HT-29 (cell line): ENCODE results near the gene ESF1. TPM values are rescaled to one million over a fixed set of nuclear protein-coding genes. Genes with fewer than 3 reads are reported as not detected.
"Not testable (repeated sequence)": the region's sequence is repeated elsewhere in the genome, so short reads cannot be mapped to it uniquely, and the experiment has no call there.

Experiments used
- DNase-seq: peaks from one replicate; pipeline ENCODE4 v3.0.0-alpha.2; 2015; ENCODE audit warnings: low spot score
- total RNA-seq: library from RNA; depleted of rRNA; stranded (reverse); fragments of >200 nt; shearing (Covaris generic); gene quantifications from 2 replicates; pipeline ENCODE4 v1.2.3, GENCODE V29; 2014

The ESF1 gene
- total RNA-seq, 1 experiment from 2014 or later: 4.7 TPM

GRCh38 chr20:13739731-13740649 is 44.7 kb downstream of the ESF1 start:
- no peak for DNase-seq

DNA sequence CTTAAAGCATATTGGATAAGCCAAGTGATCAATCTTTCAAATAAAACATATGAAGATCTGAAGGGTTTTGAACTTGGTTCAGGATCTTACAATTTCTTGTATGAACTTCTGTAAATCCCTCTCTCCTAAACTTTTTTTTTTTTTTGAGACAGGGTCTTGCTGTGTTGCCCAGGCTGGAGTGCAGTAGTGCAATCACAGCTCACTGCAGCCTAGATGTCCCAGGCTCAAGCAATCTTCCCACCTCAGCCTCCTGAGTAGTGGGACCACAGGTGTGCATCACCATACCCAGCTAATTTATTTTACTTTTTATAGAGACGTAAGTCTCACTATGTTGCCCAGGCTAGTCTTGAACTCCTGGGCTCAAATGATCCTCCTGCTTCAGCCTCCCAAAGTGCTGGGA is 46.5 kb downstream of the ESF1 start:
- not testable (repeated sequence) for DNase-seq

- DNase-seq: no peak
Observed at GRCh38 chr20:13736436-13737191, 48.1 kb downstream of the ESF1 start.

DNA sequence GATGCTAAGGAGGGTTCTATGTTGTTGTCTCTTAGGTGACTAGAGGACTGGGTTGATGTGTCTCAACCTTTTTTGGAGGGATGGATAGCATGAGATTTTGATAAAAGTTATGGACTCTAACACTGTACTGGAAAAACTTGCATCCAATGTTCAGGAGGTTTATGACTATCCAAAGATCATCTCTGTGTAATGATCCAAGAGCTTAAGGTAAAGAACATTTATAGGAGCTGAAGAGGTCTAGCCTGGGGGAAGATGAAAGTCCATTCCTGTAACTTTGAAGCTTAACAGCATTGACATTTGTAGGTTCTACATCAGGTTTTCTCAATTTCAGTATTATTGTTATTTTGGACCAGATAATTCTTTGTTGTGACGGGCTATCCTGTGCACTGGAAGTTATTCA is 48.9 kb downstream of the ESF1 start:
- DNase-seq: no peak

GRCh38 chr20:13723011-13723410 is 61.7 kb downstream of the ESF1 start:
- no peak for DNase-seq

- DNase-seq: no peak
Observed at GRCh38 chr20:13718171-13718570, 66.5 kb downstream of the ESF1 start.

- DNase-seq: no peak
Observed at GRCh38 chr20:13717631-13718044, 67.1 kb downstream of the ESF1 start.

DNA sequence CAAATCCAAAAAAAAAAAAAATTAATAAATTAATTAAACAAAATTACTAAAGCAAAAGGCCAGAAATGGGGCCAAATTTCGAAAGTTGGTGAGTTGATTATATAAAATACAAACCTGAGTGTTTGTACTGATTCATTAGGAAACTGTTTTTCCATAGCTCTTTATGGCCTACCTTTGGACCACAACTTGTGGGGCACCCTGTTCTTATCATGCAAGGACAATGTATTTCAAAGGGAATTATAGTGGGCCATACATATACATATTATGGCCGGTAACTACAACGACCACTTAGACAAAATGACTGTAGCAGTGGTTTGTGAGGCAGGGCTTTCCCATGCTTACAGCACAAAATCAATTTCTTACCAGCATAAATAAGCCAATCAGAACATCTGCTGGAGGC is 69.5 kb downstream of the ESF1 start:
- DNase-seq: no peak

DNA sequence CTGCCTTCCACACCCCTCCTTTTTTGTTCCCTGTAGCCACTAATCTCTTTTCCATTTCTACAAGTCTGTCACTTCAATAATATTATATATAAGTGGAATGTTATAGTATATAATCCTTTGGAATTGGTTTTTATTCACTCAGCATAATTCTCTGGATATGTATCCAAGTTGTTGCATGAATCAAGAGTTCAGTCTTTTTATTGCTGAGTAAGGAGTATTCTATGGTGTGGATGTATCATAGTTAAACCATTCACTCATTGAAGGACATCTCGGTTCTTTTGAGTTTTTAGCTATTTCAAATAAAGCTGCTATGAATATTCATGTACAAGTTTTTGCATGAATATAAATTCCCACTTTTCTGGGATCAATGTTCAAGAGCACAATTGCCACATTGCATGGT is 76.5 kb downstream of the ESF1 start:
- no peak for DNase-seq

- no peak for DNase-seq
Observed at GRCh38 chr20:13703265-13703664, 81.5 kb downstream of the ESF1 start.

- DNase-seq: no peak
Observed at GRCh38 chr20:13701486-13701885, 83.2 kb downstream of the ESF1 start.

DNA sequence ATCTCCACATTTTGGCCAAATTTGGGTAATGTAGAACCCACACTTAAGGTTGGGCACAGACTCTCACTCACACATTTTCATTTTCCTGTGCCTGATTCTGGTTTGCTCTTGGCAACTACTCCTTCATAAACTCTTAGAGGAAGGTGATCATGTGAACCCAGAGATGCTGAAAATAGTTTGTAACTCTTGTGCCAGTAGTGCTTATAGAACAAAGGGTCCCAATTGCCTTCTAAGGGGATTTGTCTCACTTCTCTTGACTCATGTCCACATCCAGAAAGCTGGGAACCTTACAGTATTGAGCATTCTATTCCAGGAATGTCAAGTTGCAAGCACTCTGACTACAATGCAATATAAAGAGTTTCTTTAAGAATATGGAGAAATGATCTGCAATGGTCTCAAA is 84.0 kb downstream of the ESF1 start:
- DNase-seq: no peak

DNA sequence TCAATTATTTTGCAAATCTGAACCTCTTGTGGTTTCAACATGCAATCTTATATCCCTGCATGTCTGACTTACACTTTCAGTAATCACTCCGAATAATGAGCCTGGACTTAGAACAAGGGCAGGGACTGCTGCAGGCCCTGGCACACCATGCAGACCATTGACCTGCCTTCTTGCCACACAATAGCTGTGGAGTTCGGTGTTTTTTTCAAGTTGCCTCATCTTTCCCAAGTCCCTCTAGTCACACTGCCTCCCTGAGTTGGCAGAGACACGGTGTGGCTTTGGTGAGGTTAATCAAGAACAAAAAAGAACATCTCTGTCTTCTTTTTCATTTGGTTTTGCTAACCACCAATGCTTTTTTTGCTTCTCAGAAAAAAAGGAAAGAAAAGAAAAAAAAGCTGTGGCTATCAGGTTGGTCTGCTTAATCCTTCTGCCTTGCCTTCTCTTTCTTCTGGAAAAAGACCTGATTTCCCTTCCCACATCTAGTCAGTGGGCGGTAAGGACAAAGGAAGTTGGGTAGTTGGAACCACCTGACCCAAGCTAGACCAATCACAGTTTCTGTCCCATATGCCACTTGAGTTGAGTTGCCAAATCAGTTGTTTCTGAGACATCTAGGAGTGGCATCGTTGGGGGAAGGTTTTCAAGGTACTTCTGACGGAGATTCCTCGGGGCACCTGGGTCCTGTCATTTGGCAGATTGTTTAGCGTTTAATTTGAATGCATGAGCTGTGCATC is 90.1 kb downstream of the ESF1 start:
- DNase-seq: no peak

GRCh38 chr20:13692802-13693736 is 91.7 kb downstream of the ESF1 start:
- DNase-seq: no peak

GRCh38 chr20:13690943-13691342 is 93.8 kb downstream of the ESF1 start:
- DNase-seq: no peak

DNA sequence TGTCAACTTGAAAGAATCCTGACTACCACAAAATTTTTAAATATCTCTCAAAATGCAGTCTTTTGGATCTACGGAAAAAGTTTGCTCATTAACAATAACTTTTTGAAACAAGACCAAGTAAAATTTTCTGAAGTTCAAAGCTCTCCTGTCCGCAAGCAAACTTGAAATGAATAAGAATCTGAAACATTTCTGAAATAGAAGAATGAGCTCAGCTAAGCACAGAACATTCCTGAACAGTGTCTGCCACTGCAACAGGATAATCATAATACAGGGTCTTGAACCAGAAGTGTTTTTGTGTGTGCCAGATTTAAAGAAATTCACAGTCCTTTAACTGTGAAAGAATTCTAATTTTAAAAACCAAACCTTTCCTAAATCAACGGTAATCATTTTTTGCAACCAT is 96.9 kb downstream of the ESF1 start:
- no peak for DNase-seq

- DNase-seq: no peak
Observed at GRCh38 chr20:13685623-13686022, 99.1 kb downstream of the ESF1 start.

DNA sequence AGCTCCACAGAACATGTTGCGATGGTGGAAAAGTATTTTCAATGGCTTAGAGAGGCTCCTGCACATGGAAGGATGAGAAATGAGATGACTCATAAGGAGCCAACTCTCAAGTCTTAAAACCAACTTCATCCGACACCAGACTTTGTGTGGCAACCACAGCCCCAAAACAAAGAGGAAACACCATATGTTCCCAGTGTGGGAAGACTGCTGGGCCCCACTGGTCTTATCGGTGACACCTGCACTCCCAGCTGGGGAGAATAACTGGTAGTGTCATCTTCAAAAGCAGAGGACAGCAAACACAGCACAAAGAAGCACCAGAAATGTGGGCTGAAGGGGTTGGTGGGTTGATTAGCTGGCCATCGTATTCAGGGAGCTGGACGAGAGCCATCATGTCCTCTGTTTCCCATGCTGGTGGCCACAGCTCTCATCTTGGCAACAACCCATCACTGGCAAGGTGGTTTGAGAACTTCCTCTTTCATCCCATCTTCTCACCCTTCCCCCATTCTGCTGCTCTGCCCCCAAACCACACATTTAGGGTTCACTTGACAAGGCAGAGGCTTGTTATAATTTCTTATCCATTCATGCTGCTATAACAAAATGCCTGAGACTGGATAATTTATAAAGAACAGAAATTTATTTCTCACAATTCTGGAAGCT is 100.0 kb downstream of the ESF1 start:
- DNase-seq: no peak

- no peak for DNase-seq
Observed at GRCh38 chr20:13683833-13684232, 100.9 kb downstream of the ESF1 start.
